ENCODE data around the gene ZDHHC5. TPM values are rescaled to one million over a fixed set of nuclear protein-coding genes. Genes with fewer than 3 reads are reported as not detected.
"Not testable (repeated sequence)": the region's sequence is repeated elsewhere in the genome, so short reads cannot be mapped to it uniquely, and the experiment has no call there.

The ZDHHC5 gene
- total and polyA plus RNA-seq, 2 donors (not counting 1 experiment from before 2014, with no cell fraction given), result 31.5 to 53.8 TPM

DNA sequence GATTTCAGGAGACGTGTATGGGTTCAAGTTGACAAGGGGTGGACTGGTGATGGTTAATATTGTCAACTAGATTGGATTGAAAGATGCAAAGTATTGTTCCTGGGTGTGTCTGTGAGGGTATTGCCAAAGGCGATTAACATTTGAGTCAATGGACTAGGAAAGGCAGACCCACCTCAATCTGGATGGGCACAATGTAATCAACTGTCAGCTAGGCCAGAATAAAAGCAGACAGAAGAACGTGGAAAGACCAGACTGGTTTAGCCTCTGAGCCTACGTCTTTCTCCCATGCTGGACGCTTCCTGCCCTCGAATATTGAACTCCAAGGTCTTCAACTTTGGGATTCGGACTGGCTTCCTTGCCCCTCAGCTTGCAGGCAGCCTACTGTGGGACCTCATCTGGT lies 16.5 kb upstream of the ZDHHC5 start:
- no peak overlapping the region for H3K4me3 ChIP-seq (ENCODE audit: control extremely low read depth in 1 of 5, extremely low read depth in 1 of 5, insufficient read depth in 1 of 5, low read depth in 2 of 5, low read length in 4 of 5)
- DNase-seq, result no peak
- H3K4me3 Mint-ChIP-seq, result no peak overlapping the region
- no peaks in the 10 kb centered on the region for H3K9me3 Mint-ChIP-seq (ENCODE audit: insufficient read depth)
- H3K27ac ChIP-seq (ENCODE audit: low read length in 2 of 2), result no peak overlapping the region
- H3K27me3 ChIP-seq (replicated peaks in 1 of 4; ENCODE audit: control extremely low read depth in 1 of 4, control insufficient read depth in 3 of 4, insufficient read depth in 4 of 4, low read length in 3 of 4), result peaks cover 0 to 48% (median 40%) of the 10 kb centered on the region in 4 experiments
- no peak overlapping the region for H3K4me2 ChIP-seq (replicated peaks; ENCODE audit: low read depth, low read length, poor library complexity, severe bottlenecking)
- no peak for TF ChIP-seq EZH2 (IDR thresholded peaks at IDR 0.05; ENCODE audit: borderline replicate concordance, insufficient read depth, low read depth, low read length, poor library complexity, severe bottlenecking)
- TF ChIP-seq, protein P1, sequence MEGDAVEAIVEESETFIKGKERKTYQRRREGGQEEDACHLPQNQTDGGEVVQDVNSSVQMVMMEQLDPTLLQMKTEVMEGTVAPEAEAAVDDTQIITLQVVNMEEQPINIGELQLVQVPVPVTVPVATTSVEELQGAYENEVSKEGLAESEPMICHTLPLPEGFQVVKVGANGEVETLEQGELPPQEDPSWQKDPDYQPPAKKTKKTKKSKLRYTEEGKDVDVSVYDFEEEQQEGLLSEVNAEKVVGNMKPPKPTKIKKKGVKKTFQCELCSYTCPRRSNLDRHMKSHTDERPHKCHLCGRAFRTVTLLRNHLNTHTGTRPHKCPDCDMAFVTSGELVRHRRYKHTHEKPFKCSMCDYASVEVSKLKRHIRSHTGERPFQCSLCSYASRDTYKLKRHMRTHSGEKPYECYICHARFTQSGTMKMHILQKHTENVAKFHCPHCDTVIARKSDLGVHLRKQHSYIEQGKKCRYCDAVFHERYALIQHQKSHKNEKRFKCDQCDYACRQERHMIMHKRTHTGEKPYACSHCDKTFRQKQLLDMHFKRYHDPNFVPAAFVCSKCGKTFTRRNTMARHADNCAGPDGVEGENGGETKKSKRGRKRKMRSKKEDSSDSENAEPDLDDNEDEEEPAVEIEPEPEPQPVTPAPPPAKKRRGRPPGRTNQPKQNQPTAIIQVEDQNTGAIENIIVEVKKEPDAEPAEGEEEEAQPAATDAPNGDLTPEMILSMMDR (IDR thresholded peaks at IDR 0.05), result no peak
- no peak overlapping the region for H3K27ac Mint-ChIP-seq
- POLR2A ChIA-PET, result interaction anchor here (0.7 kb wide), 1 partner anchor 91 kb away, joined by 3 read pairs; no protein-coding TSS in a partner anchor
- no peaks in the 10 kb centered on the region for H3K79me2 ChIP-seq (ENCODE audit: control insufficient read depth, insufficient read depth, low read length)
- 98% methylated on average over 6 of the region's 7 CpGs for WGBS (ENCODE audit: insufficient coverage)
- H4K20me1 ChIP-seq (ENCODE audit: control insufficient read depth, insufficient read depth, low read length, poor library complexity, severe bottlenecking), result no peaks in the 10 kb centered on the region
- peaks cover 51% of the 10 kb centered on the region for H3K27me3 Mint-ChIP-seq
- CTCF ChIA-PET, result interaction anchor here (0.7 to 1.7 kb wide), 2 partner anchors 10 to 83 kb away, joined by 4 to 9 read pairs; no protein-coding TSS in a partner anchor
- peaks cover 0 to 9% (median 0%) of the 10 kb centered on the region in 3 donors for H3K9me3 ChIP-seq (ENCODE audit: control extremely low read depth in 1 of 3, control insufficient read depth in 2 of 3, insufficient read depth in 1 of 3, low read length in 2 of 3)
- H3K4me1 ChIP-seq (ENCODE audit: control insufficient read depth in 2 of 2, insufficient read depth in 2 of 2, low read length in 2 of 2), result peaks cover 36 to 37% of the 10 kb centered on the region in 2 donors
- H3K36me3 ChIP-seq (replicated peaks in 1 of 2; ENCODE audit: control extremely low read depth in 1 of 2, control insufficient read depth in 1 of 2, extremely low read depth in 1 of 2, insufficient read depth in 2 of 2, low read length in 1 of 2), result no peaks in the 10 kb centered on the region
- peaks cover 37% of the 10 kb centered on the region for H3K4me1 Mint-ChIP-seq
- intact Hi-C loops (cut with micrococcal nuclease), result no loop called here
- no peak for ATAC-seq (ENCODE audit: low read depth)
- H3K9ac ChIP-seq (ENCODE audit: low read length), result no peak overlapping the region
- H2AFZ ChIP-seq (ENCODE audit: insufficient read depth, low read depth, low read length, poor library complexity, severe bottlenecking), result no peak overlapping the region

DNA sequence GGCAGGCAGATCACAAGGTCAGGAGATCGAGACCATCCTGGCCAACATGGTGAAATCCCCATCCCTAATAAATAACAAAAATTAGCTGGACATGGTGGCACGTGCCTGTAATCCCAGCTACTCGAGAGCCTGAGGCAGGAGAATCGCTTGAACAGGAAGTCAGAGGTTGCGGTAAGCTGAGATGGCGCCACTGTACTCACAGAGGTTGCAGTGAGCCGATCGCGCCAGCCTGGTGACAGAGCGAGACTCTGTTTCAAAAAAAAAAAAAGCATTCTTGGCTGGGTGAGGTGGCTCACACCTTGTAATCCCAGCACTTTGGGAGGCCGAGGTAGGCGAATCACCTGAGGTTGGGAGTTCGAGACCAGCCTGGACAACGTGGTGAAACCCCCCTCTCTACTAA lies 15.7 kb upstream of the ZDHHC5 start:
- intact Hi-C loops (cut with micrococcal nuclease); H3K27ac Mint-ChIP-seq: not testable (repeated sequence)
- H3K4me1 Mint-ChIP-seq, result peaks cover 33% of the 10 kb centered on the region

More for the DNA sequence above, 15.7 kb upstream of the ZDHHC5 start:
- not testable (repeated sequence) for H3K9me3 Mint-ChIP-seq (ENCODE audit: insufficient read depth); ATAC-seq (ENCODE audit: low read depth); DNase-seq; H3K9ac ChIP-seq (ENCODE audit: low read length); H3K79me2 ChIP-seq (ENCODE audit: control insufficient read depth, insufficient read depth, low read length); H3K4me3 Mint-ChIP-seq; H3K9me3 ChIP-seq (ENCODE audit: control extremely low read depth in 1 of 3, control insufficient read depth in 2 of 3, insufficient read depth in 1 of 3, low read length in 2 of 3); H3K27ac ChIP-seq (ENCODE audit: low read length in 2 of 2); H4K20me1 ChIP-seq (ENCODE audit: control insufficient read depth, insufficient read depth, low read length, poor library complexity, severe bottlenecking); H3K36me3 ChIP-seq (replicated peaks in 1 of 2; ENCODE audit: control extremely low read depth in 1 of 2, control insufficient read depth in 1 of 2, extremely low read depth in 1 of 2, insufficient read depth in 2 of 2, low read length in 1 of 2)
- peak overlapping the region; percentile 72 for H2AFZ ChIP-seq (ENCODE audit: insufficient read depth, low read depth, low read length, poor library complexity, severe bottlenecking)
- H3K27me3 ChIP-seq (replicated peaks in 1 of 4; ENCODE audit: control extremely low read depth in 1 of 4, control insufficient read depth in 3 of 4, insufficient read depth in 4 of 4, low read length in 3 of 4), result peaks cover 0 to 40% (median 31%) of the 10 kb centered on the region in 4 experiments
- H3K4me2 ChIP-seq (replicated peaks; ENCODE audit: low read depth, low read length, poor library complexity, severe bottlenecking), result peak overlapping the region; percentile 51
- peak overlapping the region in 3 of 5 experiments; percentile 11 to 35 (median 33) for H3K4me3 ChIP-seq (ENCODE audit: control extremely low read depth in 1 of 5, extremely low read depth in 1 of 5, insufficient read depth in 1 of 5, low read depth in 2 of 5, low read length in 4 of 5)
- POLR2A ChIA-PET, result interaction anchor here (0.7 kb wide), 1 partner anchor 92 kb away, joined by 3 read pairs; no protein-coding TSS in a partner anchor
- WGBS (ENCODE audit: insufficient coverage), result 74% methylated on average over 8 of the region's 14 CpGs
- CTCF ChIA-PET, result interaction anchor here (1.7 kb wide), 1 partner anchor 11 kb away, joined by 9 read pairs; no protein-coding TSS in a partner anchor
- H3K4me1 ChIP-seq (ENCODE audit: control insufficient read depth in 2 of 2, insufficient read depth in 2 of 2, low read length in 2 of 2), result peaks cover 32 to 33% of the 10 kb centered on the region in 2 donors
- H3K27me3 Mint-ChIP-seq, result peaks cover 43% of the 10 kb centered on the region
